ENCODE measurements around the gene C16orf78. TPM values are rescaled to one million over a fixed set of nuclear protein-coding genes. Genes with fewer than 3 reads are reported as not detected.
A peak's percentile ranks its signal among the peaks of the same experiment; 100 is the strongest.

The C16orf78 gene
- total and polyA plus RNA-seq, 8 donors, result 0.16 to 0.20 TPM; not detected in 6

- ATAC-seq, result no peak
- Histone ChIP-seq H3K36me3 (no peaks in the 10 kb centered on the region), H3K9me3 (no peaks in the 10 kb centered on the region), H3K4me1 (no peaks in the 10 kb centered on the region), H3K27me3 (peaks cover 0 to 45% of the 10 kb centered on the region in 2 donors), H3K27ac (no peak overlapping the region), H3K4me3 (no peak overlapping the region)
- DNase-seq, result no peak
- intact Hi-C loops (cut with DNase I), result no loop called here
- TF ChIP-seq, protein P1, sequence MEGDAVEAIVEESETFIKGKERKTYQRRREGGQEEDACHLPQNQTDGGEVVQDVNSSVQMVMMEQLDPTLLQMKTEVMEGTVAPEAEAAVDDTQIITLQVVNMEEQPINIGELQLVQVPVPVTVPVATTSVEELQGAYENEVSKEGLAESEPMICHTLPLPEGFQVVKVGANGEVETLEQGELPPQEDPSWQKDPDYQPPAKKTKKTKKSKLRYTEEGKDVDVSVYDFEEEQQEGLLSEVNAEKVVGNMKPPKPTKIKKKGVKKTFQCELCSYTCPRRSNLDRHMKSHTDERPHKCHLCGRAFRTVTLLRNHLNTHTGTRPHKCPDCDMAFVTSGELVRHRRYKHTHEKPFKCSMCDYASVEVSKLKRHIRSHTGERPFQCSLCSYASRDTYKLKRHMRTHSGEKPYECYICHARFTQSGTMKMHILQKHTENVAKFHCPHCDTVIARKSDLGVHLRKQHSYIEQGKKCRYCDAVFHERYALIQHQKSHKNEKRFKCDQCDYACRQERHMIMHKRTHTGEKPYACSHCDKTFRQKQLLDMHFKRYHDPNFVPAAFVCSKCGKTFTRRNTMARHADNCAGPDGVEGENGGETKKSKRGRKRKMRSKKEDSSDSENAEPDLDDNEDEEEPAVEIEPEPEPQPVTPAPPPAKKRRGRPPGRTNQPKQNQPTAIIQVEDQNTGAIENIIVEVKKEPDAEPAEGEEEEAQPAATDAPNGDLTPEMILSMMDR (IDR thresholded peaks at IDR 0.05), result no peak
Observed at GRCh38 chr16:49348408-49349176, 25.0 kb upstream of the C16orf78 start.

GRCh38 chr16:49349446-49350168, 24.0 kb upstream of the C16orf78 start:
- H3K27me3 ChIP-seq, result peaks cover 0 to 45% of the 10 kb centered on the region in 2 donors
- intact Hi-C loops (cut with DNase I), result loop anchor here (5.0 to 10.0 kb wide), 2 partner anchors 655 to 662 kb away; no protein-coding TSS in a partner anchor
- H3K4me3 ChIP-seq, result no peak overlapping the region
- DNase-seq, result no peak
- no peak for ATAC-seq
- H3K9me3 ChIP-seq, result no peaks in the 10 kb centered on the region
- no peaks in the 10 kb centered on the region for H3K36me3 ChIP-seq
- H3K4me1 ChIP-seq, result no peaks in the 10 kb centered on the region
- TF ChIP-seq, protein P1 (IDR thresholded peaks at IDR 0.05), result no peak
- H3K27ac ChIP-seq, result no peak overlapping the region

- intact Hi-C loops (cut with DNase I), result loop anchor here (5.0 to 10.0 kb wide), 2 partner anchors 656 to 663 kb away; no protein-coding TSS in a partner anchor
- no peak overlapping the region for H3K4me3 ChIP-seq
- ATAC-seq (peak; percentile 89), DNase-seq (peak in 1 of 4 donors; percentile 53)
- H3K4me1 ChIP-seq, result no peaks in the 10 kb centered on the region
- no peak overlapping the region for H3K27ac ChIP-seq
- H3K27me3 ChIP-seq, result peaks cover 0 to 45% of the 10 kb centered on the region in 2 donors
- H3K36me3 ChIP-seq, result no peaks in the 10 kb centered on the region
- H3K9me3 ChIP-seq, result no peaks in the 10 kb centered on the region
- TF ChIP-seq, protein P1 (IDR thresholded peaks at IDR 0.05), result peak; percentile 72 to 78
Observed at GRCh38 chr16:49350265-49351095, 23.1 kb upstream of the C16orf78 start.

GRCh38 chr16:49351096-49351487, 22.5 kb upstream of the C16orf78 start:
- ATAC-seq (no peak), DNase-seq (no peak)
- Histone ChIP-seq H3K36me3 (no peaks in the 10 kb centered on the region), H3K4me3 (no peak overlapping the region), H3K4me1 (no peaks in the 10 kb centered on the region), H3K27ac (no peak overlapping the region), H3K9me3 (no peaks in the 10 kb centered on the region), H3K27me3 (peaks cover 0 to 44% of the 10 kb centered on the region in 2 donors)
- TF ChIP-seq, protein P1 (IDR thresholded peaks at IDR 0.05), result no peak
- intact Hi-C loops (cut with DNase I), result loop anchor here (5.0 to 10.0 kb wide), 2 partner anchors 656 to 664 kb away; no protein-coding TSS in a partner anchor
